Osteocyte (in vitro differentiated cells): ENCODE data around the gene R3HDM1. TPM values are rescaled to one million over a fixed set of nuclear protein-coding genes. Genes with fewer than 3 reads are reported as not detected.

ENCODE experiments used
- DNase-seq: peaks from one replicate; pipeline ENCODE4 v3.0.0; 2021; ENCODE audit warnings: mixed read lengths; ENCODE audit not compliant: unreplicated experiment; ENCODE audit errors: extremely low spot score
- H3K27ac Mint-ChIP-seq: one replicate; pipeline ENCODE4 v1.8.0; 2021; ENCODE audit warnings: mild to moderate bottlenecking, mixed read lengths; ENCODE audit not compliant: unreplicated experiment
- H3K27me3 Mint-ChIP-seq: one replicate; pipeline ENCODE4 v1.8.0; 2021; ENCODE audit warnings: mixed read lengths; ENCODE audit not compliant: unreplicated experiment
- H3K36me3 Mint-ChIP-seq: one replicate; pipeline ENCODE4 v1.8.0; 2021; ENCODE audit warnings: mixed read lengths; ENCODE audit not compliant: unreplicated experiment
- H3K4me1 Mint-ChIP-seq: one replicate; pipeline ENCODE4 v1.8.0; 2021; ENCODE audit warnings: mixed read lengths; ENCODE audit not compliant: unreplicated experiment
- H3K4me3 Mint-ChIP-seq: one replicate; pipeline ENCODE4 v1.8.0; 2021; ENCODE audit warnings: mild to moderate bottlenecking, moderate library complexity, mixed read lengths; ENCODE audit not compliant: unreplicated experiment
- H3K9me3 Mint-ChIP-seq: one replicate; pipeline ENCODE4 v1.8.0; 2021; ENCODE audit warnings: mixed read lengths; ENCODE audit not compliant: unreplicated experiment
- total RNA-seq: library from RNA; stranded (reverse); gene quantifications from 2 replicates; pipeline ENCODE4 v1.2.1, GENCODE V29; 2021
- TF ChIP-seq, protein P1 (sequence below): fragments of 200-600 bp; sonication (generic); IDR thresholded peaks from 2 replicates; pipeline ENCODE4 v1.5.0; 2021; ENCODE audit warnings: antibody characterized with exemption, mild to moderate bottlenecking, moderate library complexity

Gene R3HDM1
- total RNA-seq, 1 donor from 2014 or later: 35.0 TPM

DNA sequence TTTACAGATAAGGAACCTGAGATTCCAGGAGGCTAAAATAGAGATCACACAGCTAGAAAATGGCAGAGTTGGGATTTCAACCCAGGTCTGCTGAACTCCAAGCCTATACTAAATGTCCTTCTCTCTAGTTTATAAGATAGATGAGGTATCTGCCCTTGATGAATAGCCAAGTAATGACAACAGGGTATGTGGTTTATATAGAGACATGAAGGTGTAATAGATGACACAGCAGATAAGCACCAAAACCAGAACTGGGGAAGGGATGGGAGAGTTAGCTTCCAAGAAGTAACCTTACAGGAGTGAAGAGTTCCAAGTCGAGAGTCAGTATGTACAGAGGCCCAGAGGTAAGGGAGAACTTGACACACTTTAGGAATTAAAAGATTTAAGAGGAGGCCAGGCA, 105.7 kb downstream of the R3HDM1 start:
- Mint-ChIP-seq H3K9me3 (no peaks in the 10 kb centered on the region), H3K27ac (no peak overlapping the region), H3K4me1 (no peaks in the 10 kb centered on the region), H3K4me3 (no peak overlapping the region), H3K36me3 (peaks cover 35% of the 10 kb centered on the region), H3K27me3 (no peaks in the 10 kb centered on the region)
- TF ChIP-seq, protein P1, sequence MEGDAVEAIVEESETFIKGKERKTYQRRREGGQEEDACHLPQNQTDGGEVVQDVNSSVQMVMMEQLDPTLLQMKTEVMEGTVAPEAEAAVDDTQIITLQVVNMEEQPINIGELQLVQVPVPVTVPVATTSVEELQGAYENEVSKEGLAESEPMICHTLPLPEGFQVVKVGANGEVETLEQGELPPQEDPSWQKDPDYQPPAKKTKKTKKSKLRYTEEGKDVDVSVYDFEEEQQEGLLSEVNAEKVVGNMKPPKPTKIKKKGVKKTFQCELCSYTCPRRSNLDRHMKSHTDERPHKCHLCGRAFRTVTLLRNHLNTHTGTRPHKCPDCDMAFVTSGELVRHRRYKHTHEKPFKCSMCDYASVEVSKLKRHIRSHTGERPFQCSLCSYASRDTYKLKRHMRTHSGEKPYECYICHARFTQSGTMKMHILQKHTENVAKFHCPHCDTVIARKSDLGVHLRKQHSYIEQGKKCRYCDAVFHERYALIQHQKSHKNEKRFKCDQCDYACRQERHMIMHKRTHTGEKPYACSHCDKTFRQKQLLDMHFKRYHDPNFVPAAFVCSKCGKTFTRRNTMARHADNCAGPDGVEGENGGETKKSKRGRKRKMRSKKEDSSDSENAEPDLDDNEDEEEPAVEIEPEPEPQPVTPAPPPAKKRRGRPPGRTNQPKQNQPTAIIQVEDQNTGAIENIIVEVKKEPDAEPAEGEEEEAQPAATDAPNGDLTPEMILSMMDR: no peak
- DNase-seq: no peak

DNA sequence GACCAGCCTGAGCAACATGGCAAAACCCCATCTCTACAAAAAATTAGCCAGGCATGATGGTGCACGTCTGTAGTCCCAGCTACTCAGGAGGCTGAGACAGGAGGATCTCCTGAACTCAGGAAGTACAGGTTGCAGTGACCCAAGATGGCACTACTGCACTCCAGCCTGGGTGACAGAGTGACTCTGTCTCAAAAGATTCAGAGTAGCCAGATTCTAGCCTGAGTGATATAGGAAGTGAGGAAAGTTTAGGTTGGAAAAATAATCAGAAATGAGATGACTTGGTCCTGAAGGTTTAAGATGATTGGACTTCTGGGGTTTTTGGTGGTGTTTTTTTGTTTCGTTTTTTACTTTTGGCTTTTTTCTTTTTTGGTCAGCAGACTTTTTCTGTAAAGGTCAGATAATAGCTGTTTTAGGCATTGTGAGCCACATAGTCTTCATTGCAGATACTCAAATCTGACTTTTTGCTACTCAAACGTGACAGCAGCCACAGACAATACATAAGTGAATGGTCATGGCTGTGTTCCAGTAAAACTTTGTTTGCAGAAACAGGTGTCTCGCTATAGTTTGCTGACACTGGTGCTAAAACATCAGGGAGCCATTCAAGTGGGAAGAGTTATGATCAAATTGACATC, 106.3 kb downstream of the R3HDM1 start:
- no peaks in the 10 kb centered on the region for H3K9me3 Mint-ChIP-seq
- H3K36me3 Mint-ChIP-seq: peaks cover 32% of the 10 kb centered on the region
- H3K27me3 Mint-ChIP-seq: no peaks in the 10 kb centered on the region
- no peak for DNase-seq
- TF ChIP-seq, protein P1: no peak
- H3K4me1 Mint-ChIP-seq: no peaks in the 10 kb centered on the region
- no peak overlapping the region for H3K27ac Mint-ChIP-seq
- H3K4me3 Mint-ChIP-seq: no peak overlapping the region

DNA sequence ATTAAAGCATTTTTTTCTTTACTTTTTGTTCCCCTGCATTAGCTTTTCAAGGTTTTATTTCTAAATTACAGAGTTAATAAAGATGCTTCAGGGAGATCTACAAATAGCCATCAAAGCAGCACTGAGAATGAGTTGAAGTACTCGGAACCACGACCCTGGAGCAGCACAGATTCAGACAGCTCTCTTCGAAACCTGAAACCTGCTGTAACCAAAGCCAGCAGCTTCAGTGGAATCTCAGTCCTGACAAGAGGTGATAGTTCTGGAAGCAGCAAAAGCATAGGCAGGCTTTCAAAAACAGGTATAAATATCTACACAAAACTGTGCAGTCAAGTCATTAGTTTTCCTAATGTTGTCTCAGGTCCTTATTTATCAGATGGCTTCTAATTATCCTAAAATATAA, 107.5 kb downstream of the R3HDM1 start:
- no peaks in the 10 kb centered on the region for H3K9me3 Mint-ChIP-seq
- H3K36me3 Mint-ChIP-seq: peaks cover 32% of the 10 kb centered on the region
- no peaks in the 10 kb centered on the region for H3K4me1 Mint-ChIP-seq

DNA sequence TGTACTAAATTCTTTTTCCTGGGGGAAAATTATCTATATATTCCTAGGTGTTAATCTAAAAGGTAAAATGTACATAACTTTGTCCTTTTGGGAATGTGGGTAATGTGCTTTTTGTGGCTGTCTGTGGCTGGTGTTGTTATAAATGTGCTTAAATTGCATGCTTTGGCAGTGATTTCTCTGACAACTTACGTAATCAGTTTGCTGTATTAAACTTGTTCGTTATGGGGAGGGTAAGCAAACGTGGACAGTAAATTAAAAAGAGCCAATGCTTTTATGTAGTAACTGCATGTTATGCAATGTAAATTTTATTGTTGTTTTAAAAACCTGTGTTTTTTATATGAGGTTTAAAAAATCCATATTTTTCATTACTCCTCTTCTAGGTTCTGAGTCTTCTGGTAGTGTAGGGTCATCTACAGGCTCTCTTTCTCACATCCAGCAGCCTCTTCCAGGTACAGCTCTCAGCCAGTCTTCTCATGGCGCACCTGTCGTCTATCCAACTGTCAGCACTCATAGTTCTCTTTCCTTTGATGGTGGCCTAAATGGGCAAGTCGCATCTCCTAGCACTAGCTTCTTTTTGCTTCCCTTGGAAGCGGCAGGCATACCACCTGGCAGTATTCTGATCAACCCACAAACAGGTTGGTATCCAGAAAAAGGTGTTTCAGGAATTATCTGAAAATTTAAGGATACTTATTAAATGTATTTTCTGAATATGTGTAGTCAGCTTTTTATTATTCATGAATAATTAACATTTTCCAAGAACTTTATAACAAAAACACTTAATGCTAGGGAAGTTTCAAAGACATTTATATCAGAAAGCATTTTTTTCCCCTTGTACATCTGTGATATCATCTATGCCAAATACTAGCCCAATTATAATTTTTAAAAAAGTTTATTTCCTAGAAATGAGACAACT, 110.1 kb downstream of the R3HDM1 start:
- Mint-ChIP-seq H3K9me3 (no peaks in the 10 kb centered on the region), H3K27ac (no peak overlapping the region), H3K27me3 (no peaks in the 10 kb centered on the region), H3K4me1 (no peaks in the 10 kb centered on the region), H3K36me3 (peaks cover 38% of the 10 kb centered on the region), H3K4me3 (no peak overlapping the region)
- no peak for DNase-seq
- TF ChIP-seq, protein P1: no peak

More for the DNA sequence above, 107.5 kb downstream of the R3HDM1 start:
- TF ChIP-seq, protein P1: no peak
- Mint-ChIP-seq H3K4me3 (no peak overlapping the region), H3K27ac (no peak overlapping the region), H3K27me3 (no peaks in the 10 kb centered on the region)
- no peak for DNase-seq
